ENCODE measurements around the gene PYCR2.
"Not testable (repeated sequence)": the region's sequence is repeated elsewhere in the genome, so short reads cannot be mapped to it uniquely, and the experiment has no call there.

Gene PYCR2

GRCh38 chr1:225941942-225942222, 17.8 kb upstream of the PYCR2 start:
- no peak for DNase-seq

DNA sequence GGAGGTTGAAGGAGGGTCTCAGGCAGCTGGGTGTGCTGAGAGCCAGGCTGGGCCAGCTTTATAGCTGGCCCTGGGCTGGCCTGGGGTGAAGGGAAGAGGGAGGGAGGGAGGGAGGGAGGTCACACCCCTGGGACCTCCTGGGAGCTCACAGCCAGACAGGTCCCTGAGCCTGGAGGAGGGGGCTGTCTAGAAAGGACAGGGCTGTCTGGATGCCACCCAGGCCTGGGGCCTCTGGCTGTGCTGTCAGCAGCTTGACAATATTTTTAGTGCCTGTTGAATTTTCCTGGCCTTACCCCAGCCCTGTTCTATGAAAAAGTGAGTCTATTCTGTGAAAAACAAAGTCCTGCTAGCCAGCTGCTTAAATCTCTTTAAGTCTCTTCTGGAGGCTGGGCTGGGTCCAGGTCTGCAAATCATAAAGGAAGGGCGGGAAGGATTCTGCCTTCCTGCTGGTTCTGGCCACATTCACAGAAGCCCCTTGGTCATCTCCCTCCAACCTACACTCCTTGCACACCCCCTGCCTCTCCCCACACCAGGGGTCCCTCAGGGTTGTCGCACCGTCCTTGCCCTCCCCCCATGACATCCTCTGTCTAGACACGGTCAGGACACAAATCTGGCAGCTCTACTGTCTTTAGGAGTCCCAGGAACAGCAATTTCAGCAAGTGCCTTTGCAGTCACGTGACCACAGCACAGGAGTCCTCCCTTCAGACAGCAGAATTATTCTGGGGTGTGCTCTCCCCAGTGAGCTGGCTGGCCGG, 17.3 kb upstream of the PYCR2 start, which contains the start of gene LEFTY2:
Gene LEFTY2 (minus strand): TSS at position 34 of the 755 bp plus-strand sequence. CDS start 80 bp downstream, outside the sequence.
- DNase-seq, result no peak

- no peak for DNase-seq
Observed at GRCh38 chr1:225940385-225941151, 16.5 kb upstream of the PYCR2 start.

DNA sequence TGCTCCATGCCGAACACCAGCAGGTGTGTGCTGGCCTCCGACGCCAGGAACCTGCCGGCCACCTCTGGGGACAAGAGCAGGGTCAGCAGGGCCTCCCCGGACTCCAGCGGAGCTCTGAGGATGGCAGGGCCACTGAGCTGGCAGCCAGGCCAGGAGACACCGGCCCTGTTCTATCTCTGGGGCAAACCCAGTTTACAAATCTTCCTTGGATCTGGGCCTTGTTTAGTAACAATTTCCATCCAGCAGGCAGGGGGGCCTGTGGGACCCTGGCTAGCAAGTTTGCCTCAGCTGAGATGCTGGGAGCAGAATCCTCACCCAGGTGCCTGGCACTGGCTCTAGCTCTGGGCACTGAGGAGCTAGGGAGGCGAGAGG, 15.9 kb upstream of the PYCR2 start:
- not testable (repeated sequence) for DNase-seq

DNA sequence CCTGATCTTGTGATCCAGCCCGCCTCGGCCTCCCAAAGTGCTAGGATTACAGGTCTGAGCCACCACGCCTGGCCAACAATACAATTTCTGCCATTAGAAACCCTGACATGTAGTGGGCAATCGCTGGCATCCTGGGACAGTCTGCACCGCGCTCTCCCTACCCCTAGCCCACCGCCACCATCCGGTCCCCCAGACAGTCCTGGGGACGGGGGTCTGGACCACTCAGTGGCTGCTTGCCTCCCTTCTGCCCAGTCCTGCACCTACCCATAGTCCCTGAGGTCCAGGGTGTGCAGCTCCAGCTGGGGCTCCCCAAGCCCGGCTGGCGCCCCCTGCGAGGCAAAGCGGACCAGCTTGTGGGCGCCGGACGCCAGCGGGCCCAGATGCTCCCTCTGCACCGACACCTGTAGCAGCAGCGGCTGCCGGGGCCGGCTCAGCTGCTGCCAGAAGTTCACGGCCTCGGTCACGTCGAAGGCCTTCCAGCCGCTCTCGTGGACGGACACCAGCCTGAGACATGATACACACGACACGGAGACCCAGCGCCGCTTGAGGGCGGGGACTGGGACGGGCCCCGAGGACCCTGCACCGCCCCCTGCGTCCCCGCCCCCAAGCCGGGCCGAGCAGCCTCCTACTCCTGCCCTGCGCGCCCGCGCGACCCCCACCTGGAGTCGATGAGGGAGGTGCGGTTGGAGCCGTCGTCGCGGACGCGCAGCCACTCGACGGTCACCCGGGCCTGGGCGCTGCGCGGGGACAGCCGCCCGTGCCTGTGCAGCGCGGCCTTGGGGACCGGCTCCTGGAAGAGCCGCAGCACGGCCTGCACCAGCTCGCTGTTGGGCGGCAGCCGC, 15.3 kb upstream of the PYCR2 start:
- DNase-seq, result not testable (repeated sequence)

DNA sequence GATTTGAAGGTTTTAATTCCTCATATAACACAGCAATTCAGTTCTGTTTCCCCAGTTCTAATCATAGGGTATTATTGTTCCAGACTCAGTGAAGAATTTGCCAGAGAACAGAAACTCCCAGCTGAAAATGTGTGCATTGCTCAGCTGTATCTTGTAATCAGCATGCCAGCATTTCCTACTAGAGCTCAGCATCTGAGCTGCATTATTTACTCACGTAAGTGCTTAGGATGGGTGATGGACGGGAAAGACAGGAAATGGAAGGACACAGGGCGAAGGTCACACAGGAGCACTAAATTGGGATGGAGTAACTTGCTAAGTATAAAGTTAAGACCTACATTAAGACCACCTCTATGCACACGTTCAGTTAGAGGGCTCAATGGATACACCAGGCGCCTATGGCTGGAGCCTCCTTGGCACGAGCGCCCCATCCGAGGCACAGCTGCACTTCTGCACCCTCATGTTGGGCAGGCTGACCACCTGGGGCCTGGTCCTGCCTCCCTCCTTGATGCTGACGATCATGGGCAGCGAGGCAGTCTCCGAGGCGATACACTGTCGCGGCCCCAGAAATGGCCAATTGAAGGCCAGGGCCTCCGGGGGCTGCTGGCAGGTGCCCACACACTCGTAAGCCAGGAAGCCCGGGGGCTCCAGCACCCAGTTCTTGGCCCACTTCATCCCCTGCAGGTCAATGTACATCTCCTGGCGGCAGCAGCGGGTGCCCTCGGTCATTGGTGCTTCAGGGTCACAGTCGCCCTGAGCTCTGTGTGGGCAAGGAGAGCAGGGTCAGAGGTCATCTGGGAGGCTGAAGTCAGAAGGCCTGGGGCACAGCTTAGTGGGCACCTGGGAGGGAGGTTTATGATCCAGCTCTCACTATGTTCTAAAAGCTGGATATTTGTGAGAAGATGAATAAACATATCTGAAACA, 13.3 kb upstream of the PYCR2 start:
- DNase-seq, result no peak

- DNase-seq, result no peak
Observed at GRCh38 chr1:225936523-225936922, 12.5 kb upstream of the PYCR2 start.

GRCh38 chr1:225936086-225936485, 12.0 kb upstream of the PYCR2 start:
- DNase-seq, result not testable (repeated sequence)

DNA sequence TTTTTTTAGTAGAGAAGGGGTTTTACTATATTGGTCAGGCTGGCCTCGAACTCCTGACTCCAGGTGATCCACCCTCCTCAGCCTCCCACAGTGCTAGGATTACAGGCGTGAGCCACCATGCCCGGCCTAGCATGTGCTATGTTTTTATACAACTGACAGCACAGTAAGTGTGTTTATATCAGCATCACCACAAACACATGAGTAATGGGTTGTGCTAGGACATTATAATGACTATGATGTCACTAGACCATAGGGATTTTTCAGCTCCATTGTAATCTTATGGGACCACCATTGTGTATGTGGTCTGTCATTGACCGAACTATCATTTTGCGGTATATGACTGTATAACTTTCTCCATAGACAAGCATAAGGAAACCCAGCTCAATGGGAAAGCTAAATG, 10.7 kb upstream of the PYCR2 start:
- DNase-seq, result no peak

DNA sequence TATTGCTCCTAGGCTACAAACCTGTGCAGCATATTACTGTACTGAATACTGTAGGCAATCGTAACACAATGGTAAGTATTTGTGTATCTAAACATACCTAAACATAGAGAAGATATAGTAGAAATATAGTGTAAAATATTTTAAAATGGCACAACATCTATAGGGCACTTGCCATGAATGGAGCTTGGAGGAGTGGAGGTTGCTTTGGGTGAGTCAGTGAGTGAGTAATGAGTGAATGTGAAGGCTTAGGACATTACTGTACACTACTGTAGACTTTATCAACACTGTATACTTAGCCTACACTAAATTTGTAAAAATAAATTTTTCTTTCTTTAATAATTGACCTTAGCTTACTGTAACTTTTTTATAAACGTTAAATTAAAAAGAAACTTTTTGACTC, 9.0 kb upstream of the PYCR2 start:
- no peak for DNase-seq

DNA sequence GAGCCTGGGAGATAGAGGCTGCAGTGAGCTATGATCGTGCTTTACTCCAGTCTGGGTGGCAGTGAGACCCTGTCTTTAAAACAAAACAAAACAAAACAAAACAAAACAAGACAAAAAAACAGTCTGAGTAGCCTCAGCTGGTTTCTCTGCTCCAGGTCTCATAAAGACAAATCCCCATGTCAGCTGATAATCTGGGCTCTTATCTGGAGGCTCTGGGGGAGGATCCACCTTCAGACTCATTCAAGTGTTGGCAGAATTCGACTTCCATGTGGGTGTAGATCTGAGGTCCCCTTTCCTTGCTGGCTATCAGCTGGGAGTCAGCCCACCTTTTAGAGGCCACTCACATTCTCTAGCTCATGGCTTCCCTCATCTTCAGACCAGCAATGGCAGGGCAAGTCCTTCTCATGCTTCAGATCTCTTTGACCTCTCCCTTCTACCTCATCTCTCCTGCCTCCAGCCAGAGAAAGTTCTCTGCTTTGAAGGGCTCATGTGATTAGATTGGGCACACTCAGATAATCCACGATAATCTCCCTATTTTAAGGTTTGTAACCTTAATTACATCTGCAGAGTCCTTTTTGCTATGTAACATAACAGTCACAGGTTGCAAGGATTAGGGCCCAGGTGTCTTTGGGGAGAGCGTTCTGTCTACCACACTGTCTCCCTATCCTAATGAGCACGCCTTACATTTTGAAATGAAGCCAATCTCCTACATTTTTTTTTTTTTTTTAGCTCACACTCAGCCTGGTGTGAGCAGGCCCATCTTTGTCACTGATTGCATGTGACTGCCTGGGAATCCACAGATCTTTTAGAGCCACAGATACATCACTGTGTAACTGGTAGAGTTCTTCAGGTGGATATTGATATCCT, 7.5 kb upstream of the PYCR2 start:
- DNase-seq, result no peak

DNA sequence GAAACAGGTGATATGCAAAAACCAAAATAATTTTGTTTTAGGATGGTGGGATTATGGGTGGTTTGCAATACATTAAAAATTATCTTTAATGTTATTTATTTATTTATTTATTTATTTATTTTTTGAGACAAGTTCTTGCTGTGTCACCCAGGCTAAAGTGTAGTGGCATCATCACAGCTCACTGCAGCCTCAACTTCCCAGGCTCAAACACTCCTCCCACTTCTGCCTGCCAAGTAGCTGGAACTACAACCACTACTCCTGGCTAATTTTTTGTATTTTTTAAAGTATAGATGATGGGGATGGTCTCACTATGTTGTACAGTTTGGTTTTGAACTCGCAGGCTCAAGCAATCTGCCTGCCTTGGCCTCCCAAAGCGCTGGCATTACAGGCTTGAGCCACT, 6.5 kb upstream of the PYCR2 start:
- DNase-seq, result no peak

- not testable (repeated sequence) for DNase-seq
Observed at GRCh38 chr1:225929462-225929861, 5.4 kb upstream of the PYCR2 start.

GRCh38 chr1:225928186-225929175, 4.4 kb upstream of the PYCR2 start:
- DNase-seq, result no peak

DNA sequence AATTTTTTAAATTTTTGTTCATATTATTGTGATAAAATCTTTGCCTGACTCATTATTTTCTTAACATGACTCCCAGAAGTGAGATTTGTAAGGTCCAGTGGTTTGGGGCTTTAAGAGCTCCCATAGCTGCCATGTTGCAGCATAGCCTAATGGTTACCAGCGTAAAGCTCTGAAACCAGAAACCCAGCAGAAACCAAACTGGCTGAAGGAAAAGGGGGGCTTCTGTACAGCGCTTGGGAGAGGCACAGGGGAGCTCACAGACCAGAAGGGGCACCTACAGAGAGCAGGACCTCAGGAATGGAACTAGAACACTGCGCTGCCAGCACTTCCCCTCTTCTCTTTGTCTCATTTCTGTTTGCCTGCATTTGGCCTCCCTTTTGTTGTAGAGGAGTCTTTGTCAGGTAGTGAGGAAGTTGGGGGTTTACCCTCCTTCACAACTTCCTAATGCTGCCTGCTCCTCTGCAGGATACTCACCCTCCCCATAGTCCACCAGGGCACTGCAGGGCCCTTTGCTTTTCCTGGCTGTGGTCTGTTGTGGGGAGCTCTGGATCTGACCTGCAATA, 2.6 kb upstream of the PYCR2 start:
- DNase-seq, result no peak

- no peak for DNase-seq
Observed at GRCh38 chr1:225923381-225923691, 714 bp downstream of the PYCR2 start.

DNA sequence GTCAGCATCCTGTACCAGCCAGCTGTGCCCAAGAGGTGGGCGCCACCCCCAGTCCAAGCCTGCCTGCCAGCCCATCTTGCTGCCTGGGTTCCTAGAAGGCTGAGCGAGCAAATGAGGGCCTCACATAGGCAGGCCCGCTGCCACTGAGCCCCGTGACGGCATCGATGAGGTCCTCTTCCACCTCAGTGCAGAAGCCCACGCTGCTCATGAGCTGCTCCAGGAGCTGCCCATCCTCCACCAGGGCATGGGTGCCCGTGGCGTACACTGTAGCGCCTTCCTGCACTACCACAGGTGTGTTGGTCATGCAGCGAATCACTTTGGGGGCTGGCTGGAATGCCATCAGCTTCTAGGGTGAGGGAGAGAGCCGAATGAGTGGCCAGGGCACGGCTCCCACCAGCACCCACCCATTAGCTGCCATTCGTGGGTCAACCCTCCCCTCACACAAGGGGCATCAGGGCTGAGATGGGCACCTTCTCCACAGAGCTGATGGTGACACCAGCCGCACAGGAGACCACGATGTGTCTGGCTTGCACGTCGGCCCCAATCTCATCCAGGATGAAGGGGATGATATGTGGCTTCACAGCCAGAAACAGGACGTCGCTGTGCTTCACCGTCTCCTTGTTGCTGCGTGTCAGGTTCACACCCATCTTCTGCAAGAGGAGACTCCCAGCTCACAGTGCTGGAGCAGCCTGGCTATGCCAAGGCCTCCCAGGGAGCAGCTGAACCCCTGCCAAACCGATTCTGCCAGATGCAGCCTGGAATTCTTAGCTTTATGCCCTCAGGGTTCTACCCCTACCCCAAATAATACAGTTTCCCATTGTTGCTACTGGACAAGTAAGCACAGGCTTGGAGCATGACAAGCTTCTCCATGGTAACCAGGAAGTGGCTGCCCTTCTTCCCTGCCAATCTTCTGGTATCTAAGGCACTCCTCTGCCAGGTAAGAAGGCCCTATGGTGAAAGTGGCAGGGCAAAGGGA, 2.0 kb downstream of the PYCR2 start:
- DNase-seq, result no peak

DNA sequence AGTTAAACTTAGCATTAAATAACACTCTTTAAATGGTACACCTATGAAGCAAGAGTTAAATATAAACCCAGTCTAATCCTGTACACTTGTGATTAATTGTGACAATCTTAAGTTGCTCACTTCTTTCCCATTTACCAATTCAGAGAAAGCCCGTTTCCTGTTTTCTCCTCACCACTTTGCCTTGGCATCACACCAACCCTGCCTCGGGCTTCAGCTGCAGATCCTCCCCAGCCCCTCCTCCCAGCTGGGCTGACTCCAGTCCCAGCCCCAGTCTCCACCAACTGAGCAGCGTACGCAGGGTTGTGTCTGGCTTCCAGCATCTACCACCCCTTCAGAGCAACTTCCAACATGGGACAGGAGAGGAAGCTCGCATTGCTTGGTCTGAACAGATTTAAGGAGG, 4.1 kb downstream of the PYCR2 start:
- no peak for DNase-seq

GRCh38 chr1:225918280-225918679, 5.8 kb downstream of the PYCR2 start:
- DNase-seq, result no peak

Measured in activated CD8-positive, alpha-beta memory T cell treated with anti-CD3 and anti-CD28 coated beads for 24 hours (primary cell).